GM20000 (cell line): ENCODE data around the gene STK24.

ENCODE experiments used
- DNase-seq: peaks from one replicate; pipeline ENCODE4 v3.0.0; 2012; ENCODE audit warnings: low spot score
- CTCF ChIP-seq: IDR thresholded peaks from 2 replicates; pipeline ENCODE4 v1.5.1; 2012; ENCODE audit warnings: mild to moderate bottlenecking, control low read depth; ENCODE audit errors: extremely low read depth, missing control alignments

STK24 gene

GRCh38 chr13:98507282-98507797, 69.6 kb downstream of the STK24 start:
- no peak for DNase-seq
- TF ChIP-seq CTCF = no peak

- no peak for DNase-seq
Observed at GRCh38 chr13:98506728-98507230, 70.1 kb downstream of the STK24 start.

GRCh38 chr13:98506322-98506721, 70.6 kb downstream of the STK24 start:
- TF ChIP-seq CTCF = no peak
- DNase-seq = no peak

More at GRCh38 chr13:98506728-98507230, 70.1 kb downstream of the STK24 start:
- no peak for TF ChIP-seq CTCF

- no peak for TF ChIP-seq CTCF
- no peak for DNase-seq
Observed at GRCh38 chr13:98505217-98505616, 71.7 kb downstream of the STK24 start.

GRCh38 chr13:98504371-98504963, 72.4 kb downstream of the STK24 start:
- TF ChIP-seq CTCF = no peak
- peak; percentile 55 for DNase-seq

GRCh38 chr13:98504029-98504351, 72.9 kb downstream of the STK24 start:
- no peak for DNase-seq
- TF ChIP-seq CTCF = no peak

GRCh38 chr13:98503175-98504028, 73.5 kb downstream of the STK24 start:
- DNase-seq = no peak
- no peak for TF ChIP-seq CTCF
